ENCODE data around the gene CDCA7.
"Not testable (repeated sequence)": the region's sequence is repeated elsewhere in the genome, so short reads cannot be mapped to it uniquely, and the experiment has no call there.

The CDCA7 gene

DNA sequence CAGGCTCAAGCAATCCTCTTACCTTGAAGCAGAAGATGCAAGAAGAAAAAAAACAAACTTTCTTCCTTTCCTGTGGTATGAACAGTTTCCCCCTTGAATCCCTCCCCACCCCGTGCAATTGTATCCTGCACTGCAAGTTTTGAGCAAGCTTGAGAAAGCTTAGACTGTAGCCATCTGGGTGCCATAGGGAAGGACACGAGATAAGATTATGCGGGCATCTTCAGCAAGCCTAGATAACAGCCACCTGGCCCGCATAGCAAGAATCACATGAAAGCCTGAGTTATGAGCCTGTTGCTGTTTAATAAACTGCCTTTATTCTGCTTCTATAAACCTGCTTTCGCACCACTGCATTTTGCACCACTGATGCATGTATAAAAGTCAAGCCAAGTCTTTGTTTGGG is 27.3 kb upstream of the CDCA7 start:
- H3K4me3 ChIP-seq (ENCODE audit: low read length), result no peak overlapping the region
- TF ChIP-seq, protein P1, sequence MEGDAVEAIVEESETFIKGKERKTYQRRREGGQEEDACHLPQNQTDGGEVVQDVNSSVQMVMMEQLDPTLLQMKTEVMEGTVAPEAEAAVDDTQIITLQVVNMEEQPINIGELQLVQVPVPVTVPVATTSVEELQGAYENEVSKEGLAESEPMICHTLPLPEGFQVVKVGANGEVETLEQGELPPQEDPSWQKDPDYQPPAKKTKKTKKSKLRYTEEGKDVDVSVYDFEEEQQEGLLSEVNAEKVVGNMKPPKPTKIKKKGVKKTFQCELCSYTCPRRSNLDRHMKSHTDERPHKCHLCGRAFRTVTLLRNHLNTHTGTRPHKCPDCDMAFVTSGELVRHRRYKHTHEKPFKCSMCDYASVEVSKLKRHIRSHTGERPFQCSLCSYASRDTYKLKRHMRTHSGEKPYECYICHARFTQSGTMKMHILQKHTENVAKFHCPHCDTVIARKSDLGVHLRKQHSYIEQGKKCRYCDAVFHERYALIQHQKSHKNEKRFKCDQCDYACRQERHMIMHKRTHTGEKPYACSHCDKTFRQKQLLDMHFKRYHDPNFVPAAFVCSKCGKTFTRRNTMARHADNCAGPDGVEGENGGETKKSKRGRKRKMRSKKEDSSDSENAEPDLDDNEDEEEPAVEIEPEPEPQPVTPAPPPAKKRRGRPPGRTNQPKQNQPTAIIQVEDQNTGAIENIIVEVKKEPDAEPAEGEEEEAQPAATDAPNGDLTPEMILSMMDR (conservative IDR thresholded peaks at IDR 0.05; ENCODE audit: low read length), result no peak
- DNase-seq (ENCODE audit: low read depth), result no peak

DNA sequence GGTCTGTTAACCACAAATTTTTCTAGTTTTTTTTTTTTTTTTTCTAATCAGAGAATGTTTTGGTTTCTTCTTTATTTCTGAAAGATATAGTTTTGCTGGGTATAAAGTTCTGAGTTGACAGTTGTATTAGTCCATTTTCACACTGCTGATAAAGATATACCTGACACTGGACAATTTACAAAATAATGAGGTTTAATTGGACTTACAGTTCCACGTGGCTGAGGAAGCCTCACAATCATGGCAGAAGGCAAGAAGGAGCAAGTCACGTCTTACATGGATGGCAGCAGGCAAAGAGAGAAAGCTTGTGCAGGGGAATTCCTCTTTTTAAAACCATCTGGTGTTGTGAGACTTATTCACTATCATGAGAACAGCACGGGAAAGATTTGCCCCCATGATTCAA is 21.7 kb upstream of the CDCA7 start:
- DNase-seq (ENCODE audit: low read depth); H3K4me3 ChIP-seq (ENCODE audit: low read length): not testable (repeated sequence)

DNA sequence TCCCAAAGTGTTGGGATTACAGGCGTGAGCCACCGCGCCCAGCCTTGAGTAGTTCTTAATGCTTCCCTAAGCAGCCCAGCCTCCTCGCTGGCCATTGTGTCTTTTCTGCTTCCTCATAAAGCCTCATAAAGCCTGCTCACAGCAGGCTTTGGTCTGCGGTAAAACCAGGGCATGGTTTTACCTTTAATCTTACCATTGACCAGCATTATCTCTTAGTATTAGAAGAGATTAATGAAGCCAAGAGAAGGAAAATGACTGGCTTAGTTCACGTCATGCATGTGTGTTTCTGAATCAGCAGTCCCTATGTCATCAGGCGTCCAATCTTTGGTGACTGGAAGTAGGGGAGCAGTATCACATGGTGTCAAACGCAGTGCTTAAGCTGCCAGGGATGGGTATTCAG is 14.9 kb upstream of the CDCA7 start:
- TF ChIP-seq, protein P1 (conservative IDR thresholded peaks at IDR 0.05; ENCODE audit: low read length), result no peak
- no peak for DNase-seq (ENCODE audit: low read depth)
- H3K4me3 ChIP-seq (ENCODE audit: low read length), result no peak overlapping the region

DNA sequence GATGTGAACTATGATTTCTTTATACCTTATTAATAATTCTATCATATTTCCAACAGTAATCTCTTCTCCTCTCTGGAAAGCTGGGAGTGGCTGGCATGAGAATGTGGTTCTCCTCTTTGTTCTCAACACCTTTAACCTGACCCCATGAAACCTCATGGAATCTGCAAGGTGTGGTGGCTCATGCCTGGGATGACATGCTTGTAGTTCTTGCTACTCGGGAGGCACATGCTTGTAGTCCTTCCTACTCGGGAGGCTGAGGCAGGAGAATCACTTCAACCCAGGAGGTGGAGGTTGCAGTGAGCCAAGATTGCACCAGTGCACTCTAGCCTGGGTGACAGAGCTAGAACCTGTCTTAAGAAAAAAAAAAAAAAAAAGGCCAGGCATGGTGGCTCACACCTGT is 10.8 kb upstream of the CDCA7 start:
- DNase-seq (ENCODE audit: low read depth), result no peak
- no peak overlapping the region for H3K4me3 ChIP-seq (ENCODE audit: low read length)
- TF ChIP-seq, protein P1 (conservative IDR thresholded peaks at IDR 0.05; ENCODE audit: low read length), result no peak

DNA sequence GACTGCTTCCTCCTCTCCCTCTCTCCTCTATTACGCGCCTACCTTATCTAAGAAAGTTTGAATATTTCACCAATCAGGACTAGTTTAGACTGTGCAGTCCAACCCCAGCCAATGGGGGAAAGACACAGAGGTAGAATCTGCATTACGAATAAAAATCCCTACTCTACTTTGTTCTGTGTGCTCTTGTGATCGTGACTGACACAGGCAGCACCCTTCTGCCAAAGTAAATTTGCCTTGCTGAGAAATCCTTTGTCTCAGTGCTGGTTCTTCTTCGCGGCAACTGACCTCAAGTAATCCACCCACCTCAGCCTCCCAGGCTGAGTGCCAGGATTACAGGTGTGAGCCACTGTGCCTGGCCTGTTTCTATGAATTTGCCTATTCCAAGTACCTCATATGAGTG is 8.6 kb upstream of the CDCA7 start:
- no peak overlapping the region for H3K4me3 ChIP-seq (ENCODE audit: low read length)
- DNase-seq (ENCODE audit: low read depth), result no peak
- TF ChIP-seq, protein P1 (conservative IDR thresholded peaks at IDR 0.05; ENCODE audit: low read length), result no peak

DNA sequence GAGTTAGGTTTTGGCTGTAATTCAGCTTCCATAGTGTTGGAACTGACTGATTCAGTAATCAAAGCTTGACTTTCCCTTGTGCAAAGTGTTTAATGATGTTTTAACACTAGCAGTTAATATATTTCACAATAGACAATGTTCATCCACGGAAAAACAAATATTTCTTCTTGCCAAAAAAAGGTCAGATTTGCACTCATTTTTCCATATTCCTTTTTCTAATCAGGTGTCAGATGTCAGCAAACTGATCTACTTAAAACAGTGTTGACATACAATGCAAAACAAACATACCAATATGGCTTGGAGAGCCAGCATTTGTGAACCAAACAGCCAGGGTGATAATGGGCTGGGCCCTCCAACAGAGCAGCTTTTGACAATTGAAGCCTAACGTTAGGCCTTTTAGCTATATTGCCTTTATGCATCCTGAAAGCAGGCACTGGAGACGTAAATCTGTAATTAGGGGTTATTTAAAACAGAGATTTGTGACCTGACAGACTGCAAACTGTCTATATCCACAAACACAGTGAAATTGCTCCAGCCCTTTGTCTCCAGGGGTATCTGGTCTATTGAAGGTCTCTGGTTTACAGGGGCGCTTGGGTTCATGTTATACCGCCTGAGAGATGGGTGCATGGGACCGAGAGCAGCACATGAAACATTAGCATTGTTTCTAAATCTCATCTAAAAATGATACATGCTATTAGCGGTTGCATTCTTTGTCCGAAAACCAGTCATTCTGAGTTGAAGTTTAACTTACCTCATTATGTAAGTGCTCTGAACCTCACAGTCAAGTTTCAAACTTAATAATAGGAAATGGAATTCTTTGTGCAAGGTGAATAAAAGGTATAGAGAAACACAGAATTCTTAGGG is 7.1 kb upstream of the CDCA7 start:
- TF ChIP-seq, protein P1 (conservative IDR thresholded peaks at IDR 0.05; ENCODE audit: low read length), result no peak
- no peak for DNase-seq (ENCODE audit: low read depth)
- H3K4me3 ChIP-seq (ENCODE audit: low read length), result no peak overlapping the region

DNA sequence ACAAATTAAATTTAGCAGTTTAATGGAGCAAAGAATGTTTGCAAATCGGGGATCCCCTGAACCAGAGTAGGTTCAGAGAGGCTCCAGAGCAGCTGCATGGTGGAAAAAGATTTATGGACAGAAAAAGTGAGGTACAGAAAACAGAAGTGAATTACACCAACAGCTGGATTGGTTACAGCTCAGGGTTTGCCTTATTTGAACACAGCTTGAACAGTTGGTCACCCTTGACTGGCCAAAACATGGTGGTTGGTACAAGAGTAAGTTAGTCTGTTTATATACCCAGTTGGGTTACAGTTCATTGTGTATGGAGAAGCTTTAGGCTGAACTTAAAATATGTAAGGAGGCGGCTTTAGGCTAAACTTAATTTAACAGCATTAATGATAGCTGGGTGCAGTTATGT is 5.4 kb upstream of the CDCA7 start:
- H3K4me3 ChIP-seq (ENCODE audit: low read length), result no peak overlapping the region
- TF ChIP-seq, protein P1 (conservative IDR thresholded peaks at IDR 0.05; ENCODE audit: low read length), result no peak
- DNase-seq (ENCODE audit: low read depth), result no peak
